A549 (cell line): ENCODE data around the gene UPB1. TPM values are rescaled to one million over a fixed set of nuclear protein-coding genes. Genes with fewer than 3 reads are reported as not detected.

ENCODE experiments used
- ATAC-seq, 2 experiments: fragments of 200-7000 bp in 1 of 2; fragments of >200 bp in 1 of 2; cut with Nextera tagmentation in 1 of 2; cut with Tn5 transposase in 1 of 2; 3 replicates each; pipeline versions ENCODE4 v1.8.0 to v1.9.1; 2018 to 2020; ENCODE audit warnings: mild to moderate bottlenecking in 1 of 2, moderate library complexity in 1 of 2
- CTCF ChIA-PET: fragments of 300-600 bp; sonication (Branson Sonifier 250); formaldehyde crosslinking; extraction: SDS; loops from one replicate; lab custom pipeline; 2021; ENCODE audit warnings: antibody characterized with exemption, inconsistent platforms; lab: Yijun Ruan, JAX
- POLR2A ChIA-PET: fragments of 350-600 bp; formaldehyde crosslinking; extraction: SDS; loops from one replicate; lab custom pipeline; 2021; ENCODE audit warnings: antibody characterized with exemption, inconsistent platforms; lab: Yijun Ruan, JAX
- DNase-seq, 2 experiments: peaks; one replicate each; pipeline versions ENCODE4 v3.0.0 to v3.0.0-alpha.2; 2011 to 2016; ENCODE audit warnings: low read depth in 1 of 2, low spot score in 1 of 2
- FAIRE-seq: peaks from 2 replicates; lab custom pipeline; 2011; peaks lifted over from hg19 to GRCh38; lab: Jason Lieb, UNC
- H3K27ac ChIP-seq, 2 experiments: fragments of >200 bp; sonication (Bioruptor Twin); formaldehyde crosslinking; 3 replicates each; pipeline ENCODE4 v1.5.1; 2016 to 2017
- H3K4me1 ChIP-seq: fragments of >200 bp; sonication (Bioruptor Twin); formaldehyde crosslinking; 3 replicates; pipeline ENCODE4 v1.6.1; 2016
- H3K4me2 ChIP-seq: fragments of >200 bp; sonication (Bioruptor Twin); formaldehyde crosslinking; 3 replicates; pipeline ENCODE4 v1.6.1; 2016
- H3K4me3 ChIP-seq: fragments of >200 bp; sonication (Bioruptor Twin); formaldehyde crosslinking; 3 replicates; pipeline ENCODE4 v1.5.1; 2016
- H3K9me3 ChIP-seq: fragments of >200 bp; sonication (Bioruptor Twin); formaldehyde crosslinking; 3 replicates; pipeline ENCODE4 v1.6.1; 2016
- BHLHE40 ChIP-seq: IDR thresholded peaks from 2 replicates; pipeline ENCODE4 v1.6.1; 2012; ENCODE audit warnings: low read depth, low read length, inconsistent platforms
- CEBPB ChIP-seq, 2 experiments: fragments of >200 bp in 1 of 2; sonication (Bioruptor Twin) in 1 of 2; formaldehyde crosslinking in 1 of 2; IDR thresholded peaks; 2 replicates each; pipeline ENCODE4 v1.6.1; 2012 to 2016
- CHD2 ChIP-seq: fragments of 150-350 bp; IDR thresholded peaks from 2 replicates; pipeline ENCODE4 v1.6.1; 2014; ENCODE audit warnings: low read length; ENCODE audit not compliant: partially characterized antibody
- CTCF ChIP-seq: fragments of >200 bp; sonication (Bioruptor Twin); formaldehyde crosslinking; IDR thresholded peaks from 3 replicates; pipeline ENCODE4 v1.5.1; 2016
- EP300 ChIP-seq, 2 experiments: fragments of >200 bp; sonication (Bioruptor Twin); formaldehyde crosslinking; IDR thresholded peaks; 2 replicates in 1 of 2; 3 replicates in 1 of 2; pipeline ENCODE4 v1.6.1; 2016 to 2017
- ESRRA ChIP-seq: fragments of 150-350 bp; IDR thresholded peaks from 2 replicates; pipeline ENCODE4 v1.6.1; 2014; ENCODE audit warnings: mild to moderate bottlenecking, low read length, borderline replicate concordance
- FOSB ChIP-seq: fragments of 250-450 bp; sonication (Bioruptor Pico); IDR thresholded peaks from 2 replicates; pipeline ENCODE4 v1.5.0; 2020; ENCODE audit warnings: mild to moderate bottlenecking, moderate library complexity
- FOSL2 ChIP-seq, 2 experiments: fragments of 450-650 bp in 1 of 2; fragments of >200 bp in 1 of 2; sonication (Bioruptor Twin) in 1 of 2; formaldehyde crosslinking; IDR thresholded peaks; 2 replicates each; pipeline versions ENCODE4 v1.5.0 to v1.6.1; 2016 to 2020; ENCODE audit warnings: mild to moderate bottlenecking in 1 of 2, moderate library complexity in 1 of 2
- FOXS1 ChIP-seq: fragments of 250-450 bp; sonication (Bioruptor Pico); IDR thresholded peaks from 2 replicates; pipeline ENCODE4 v1.5.0; 2020; ENCODE audit warnings: mild to moderate bottlenecking, moderate library complexity
- GATA3 ChIP-seq: IDR thresholded peaks from 2 replicates; pipeline ENCODE4 v1.6.1; 2012; ENCODE audit warnings: borderline replicate concordance
- HES2 ChIP-seq: fragments of >200 bp; sonication (Bioruptor Twin); formaldehyde crosslinking; IDR thresholded peaks from 2 replicates; pipeline ENCODE4 v1.6.1; 2016
- HEYL ChIP-seq: fragments of 250-450 bp; sonication (Bioruptor Pico); IDR thresholded peaks from 2 replicates; pipeline ENCODE4 v1.8.0; 2021; ENCODE audit warnings: mild to moderate bottlenecking, moderate library complexity
- HMGXB4 ChIP-seq: fragments of 250-450 bp; sonication (Bioruptor Pico); IDR thresholded peaks from 2 replicates; pipeline ENCODE4 v1.5.0; 2021; ENCODE audit warnings: mild to moderate bottlenecking, moderate library complexity, borderline replicate concordance
- HOXB13 ChIP-seq: fragments of 250-450 bp; sonication (Bioruptor Pico); IDR thresholded peaks from 2 replicates; pipeline ENCODE4 v1.5.0; 2020; ENCODE audit warnings: low read depth, mild to moderate bottlenecking, moderate library complexity
- JUN ChIP-seq, 2 experiments: fragments of >200 bp; sonication (Bioruptor Twin); formaldehyde crosslinking; IDR thresholded peaks; 2 replicates in 1 of 2; 3 replicates in 1 of 2; pipeline ENCODE4 v1.6.1; 2016 to 2017
- MAFK ChIP-seq: fragments of 450-650 bp; IDR thresholded peaks from 2 replicates; pipeline ENCODE4 v1.6.1; 2014; ENCODE audit not compliant: partially characterized antibody
- NFE2L2 ChIP-seq: fragments of 150-350 bp; conservative IDR thresholded peaks from 2 replicates; pipeline ENCODE4 v1.6.1; 2014; ENCODE audit warnings: low read length
- NR3C1 ChIP-seq: fragments of >200 bp; sonication (Bioruptor Twin); formaldehyde crosslinking; IDR thresholded peaks from 3 replicates; pipeline ENCODE4 v1.6.1; 2017
- POLR2A ChIP-seq: IDR thresholded peaks from 2 replicates; pipeline ENCODE4 v1.6.1; 2012; ENCODE audit warnings: mild to moderate bottlenecking, low read length
- POLR2AphosphoS2 ChIP-seq: conservative IDR thresholded peaks from 2 replicates; pipeline ENCODE4 v1.6.1; 2012; ENCODE audit warnings: low read length, improper control_type of control experiment, inconsistent platforms
- RARB ChIP-seq: fragments of 250-450 bp; sonication (Bioruptor Pico); IDR thresholded peaks from 2 replicates; pipeline ENCODE4 v1.8.0; 2021; ENCODE audit warnings: mild to moderate bottlenecking, moderate library complexity
- SMC3 ChIP-seq: fragments of >200 bp; sonication (Bioruptor Twin); formaldehyde crosslinking; IDR thresholded peaks from 3 replicates; pipeline ENCODE4 v1.6.1; 2018; ENCODE audit warnings: inconsistent platforms
- ZC3H11A ChIP-seq: fragments of 450-650 bp; IDR thresholded peaks from 2 replicates; pipeline ENCODE4 v1.6.1; 2014; ENCODE audit warnings: antibody characterized with exemption, mild to moderate bottlenecking
- ZFP36 ChIP-seq: fragments of 450-650 bp; IDR thresholded peaks from 2 replicates; pipeline ENCODE4 v1.6.1; 2014; ENCODE audit warnings: borderline replicate concordance; ENCODE audit not compliant: partially characterized antibody
- ZSCAN20 ChIP-seq: fragments of 250-450 bp; sonication (Bioruptor Pico); IDR thresholded peaks from 2 replicates; pipeline ENCODE4 v1.8.0; 2022; ENCODE audit warnings: mild to moderate bottlenecking, moderate library complexity
- WGBS: methylation state at CpG from one replicate; pipeline ENCODE4 v1.1.6; 2017; ENCODE audit errors: missing lambda C conversion rate; 5-methylcytosine and 5-hydroxymethylcytosine counted together
- polyA plus RNA-seq, 4 experiments: library from polyadenylated mRNA; depleted of rRNA in 3 of 4; stranded (reverse); fragments of >200 nt; fragmentation: RNase III in 1 of 4; extraction: RNeasy Plus Mini Kit Qiagen cat#74134 plus additional on column Dnase treatment in 1 of 4; gene quantifications; 2 replicates in 3 of 4; 3 replicates in 1 of 4; pipeline ENCODE4 v1.2.3, GENCODE V29; 2011 to 2017
- TF ChIP-seq, protein P1 (sequence below): fragments of >200 bp; sonication (Bioruptor Twin); formaldehyde crosslinking; IDR thresholded peaks from 3 replicates; pipeline ENCODE4 v1.6.1; 2016
- TF ChIP-seq, protein P2 (sequence below): IDR thresholded peaks from 2 replicates; pipeline ENCODE4 v1.6.1; 2012
- TF ChIP-seq, protein P3 (sequence below): IDR thresholded peaks from 2 replicates; pipeline ENCODE4 v1.6.1; 2012; ENCODE audit warnings: low read depth, borderline replicate concordance

The UPB1 gene
- polyA plus RNA-seq, 2 of the 4 experiments (the other 2 are of a cell fraction), result 0.04 TPM; not detected in 1

- CTCF ChIA-PET, result interaction anchor here (0.7 to 1.3 kb wide), 3 partner anchors 17 to 24 kb away, joined by 3 to 5 read pairs (median 4); no protein-coding TSS in a partner anchor
Observed at GRCh38 chr22:24554313-24555164, 59.4 kb downstream of the UPB1 start, which contains the start of gene GUCD1. Gene GUCD1, minus strand, starts transcription at chr22:24555138. Its CDS starts 147 bp downstream, at chr22:24554991.

GRCh38 chr22:24555165-24556039, 60.3 kb downstream of the UPB1 start, which contains the start of gene SNRPD3:
Gene SNRPD3, plus strand, starts transcription at chr22:24555999. Its CDS starts 1,676 bp downstream, at chr22:24557675.
- ChIA-PET POLR2A (interaction anchor here (0.6 to 1.0 kb wide), 8 partner anchors 9 to 396 kb away, joined by 3 to 6 read pairs (median 3); no protein-coding TSS in a partner anchor), CTCF (interaction anchor here (0.7 kb wide), 1 partner anchor 16 kb away, joined by 5 read pairs; no protein-coding TSS in a partner anchor)
- peak; percentile 89 to 92 for ATAC-seq
- Histone ChIP-seq H3K4me1 (peaks cover 34% of the 10 kb centered on the region), H3K4me3 (peak within 1 kb of the TSS; percentile 99), H3K27ac (peak within 1 kb of the TSS; percentile 96 to 98), H3K4me2 (peak within 1 kb of the TSS; percentile 97), H3K9me3 (no peaks in the 10 kb centered on the region)
- FAIRE-seq, result no peak
- under 1% methylated on average over 27 of the region's 59 CpGs for WGBS
- DNase-seq, result peak; percentile 93 to 97
- TF ChIP-seq FOSL2 (IDR thresholded peaks at IDR 0.05) (0 out of 2 replicates have a peak, but pooled peaks have one; percentile 14), FOSL2 (CRISPR knock-in tag; IDR thresholded peaks at IDR 0.05) (peak; percentile 57), CTCF (no peak), HOXB13 (CRISPR knock-in tag) (no peak), ZSCAN20 (CRISPR knock-in tag) (no peak), MAFK (no peak), ZFP36 (no peak), HEYL (CRISPR knock-in tag) (no peak), ZC3H11A (no peak), BHLHE40 (no peak), NR3C1 (no peak), FOXS1 (no peak), HMGXB4 (CRISPR knock-in tag) (0 out of 2 replicates have a peak, but pooled peaks have one; percentile 53), RARB (CRISPR knock-in tag) (no peak), CEBPB (IDR thresholded peaks at IDR 0.05) (no peak), CHD2 (no peak), JUN (IDR thresholded peaks at IDR 0.05) (peak; percentile 37 to 85), EP300 (IDR thresholded peaks at IDR 0.05) (no peak), SMC3 (no peak), GATA3 (no peak), HES2 (no peak)
- TF ChIP-seq, protein P1, sequence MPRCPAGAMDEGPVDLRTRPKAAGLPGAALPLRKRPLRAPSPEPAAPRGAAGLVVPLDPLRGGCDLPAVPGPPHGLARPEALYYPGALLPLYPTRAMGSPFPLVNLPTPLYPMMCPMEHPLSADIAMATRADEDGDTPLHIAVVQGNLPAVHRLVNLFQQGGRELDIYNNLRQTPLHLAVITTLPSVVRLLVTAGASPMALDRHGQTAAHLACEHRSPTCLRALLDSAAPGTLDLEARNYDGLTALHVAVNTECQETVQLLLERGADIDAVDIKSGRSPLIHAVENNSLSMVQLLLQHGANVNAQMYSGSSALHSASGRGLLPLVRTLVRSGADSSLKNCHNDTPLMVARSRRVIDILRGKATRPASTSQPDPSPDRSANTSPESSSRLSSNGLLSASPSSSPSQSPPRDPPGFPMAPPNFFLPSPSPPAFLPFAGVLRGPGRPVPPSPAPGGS, result peak; percentile 59; the same call in 2 of the 3 replicates
- TF ChIP-seq, protein P2, sequence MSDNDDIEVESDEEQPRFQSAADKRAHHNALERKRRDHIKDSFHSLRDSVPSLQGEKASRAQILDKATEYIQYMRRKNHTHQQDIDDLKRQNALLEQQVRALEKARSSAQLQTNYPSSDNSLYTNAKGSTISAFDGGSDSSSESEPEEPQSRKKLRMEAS, result peak; percentile 81

More at GRCh38 chr22:24554313-24555164, 59.4 kb downstream of the UPB1 start, which contains the start of gene GUCD1:
- ATAC-seq, result peak in 1 of 2 experiments; percentile 43; a peak in 4 of 6 replicates
- H3K4me1 ChIP-seq, result peaks cover 43% of the 10 kb centered on the region
- DNase-seq, result no peak
- H3K27ac ChIP-seq, result peak within 1 kb of the TSS; percentile 96 to 98
- H3K4me3 ChIP-seq, result peak within 1 kb of the TSS; percentile 99
- TF ChIP-seq POLR2AphosphoS2 (no peak), POLR2A (peak; percentile 44; the same call in 1 of the 2 replicates), NFE2L2 (no peak), ESRRA (no peak), FOSB (no peak)
- TF ChIP-seq, protein P3, sequence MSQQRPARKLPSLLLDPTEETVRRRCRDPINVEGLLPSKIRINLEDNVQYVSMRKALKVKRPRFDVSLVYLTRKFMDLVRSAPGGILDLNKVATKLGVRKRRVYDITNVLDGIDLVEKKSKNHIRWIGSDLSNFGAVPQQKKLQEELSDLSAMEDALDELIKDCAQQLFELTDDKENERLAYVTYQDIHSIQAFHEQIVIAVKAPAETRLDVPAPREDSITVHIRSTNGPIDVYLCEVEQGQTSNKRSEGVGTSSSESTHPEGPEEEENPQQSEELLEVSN, result no peak
- H3K4me2 ChIP-seq, result peak within 1 kb of the TSS; percentile 97
- no peaks in the 10 kb centered on the region for H3K9me3 ChIP-seq
- WGBS, result 6% methylated on average over 18 of the region's 64 CpGs
- no peak for FAIRE-seq
- POLR2A ChIA-PET, result interaction anchor here (0.8 to 1.0 kb wide), 3 partner anchors 8 to 263 kb away, joined by 3 to 6 read pairs (median 5); no protein-coding TSS in a partner anchor
